D721Med (cell line): ENCODE results near the gene UROD.
"Not testable (repeated sequence)": the region's sequence is repeated elsewhere in the genome, so short reads cannot be mapped to it uniquely, and the experiment has no call there.

ENCODE experiments used
- DNase-seq: peaks from one replicate; pipeline ENCODE4 v3.0.0; 2011; ENCODE audit warnings: low spot score; ENCODE audit not compliant: insufficient read length
- FAIRE-seq: peaks from 2 replicates; lab custom pipeline; 2011; peaks lifted over from hg19 to GRCh38; lab: Jason Lieb, UNC
- TF ChIP-seq, protein P1 (sequence below): IDR thresholded peaks from 2 replicates; pipeline ENCODE4 v1.5.1; 2012; ENCODE audit warnings: mild to moderate bottlenecking, control low read depth; ENCODE audit not compliant: insufficient read depth; ENCODE audit errors: missing control alignments

The UROD gene

DNA sequence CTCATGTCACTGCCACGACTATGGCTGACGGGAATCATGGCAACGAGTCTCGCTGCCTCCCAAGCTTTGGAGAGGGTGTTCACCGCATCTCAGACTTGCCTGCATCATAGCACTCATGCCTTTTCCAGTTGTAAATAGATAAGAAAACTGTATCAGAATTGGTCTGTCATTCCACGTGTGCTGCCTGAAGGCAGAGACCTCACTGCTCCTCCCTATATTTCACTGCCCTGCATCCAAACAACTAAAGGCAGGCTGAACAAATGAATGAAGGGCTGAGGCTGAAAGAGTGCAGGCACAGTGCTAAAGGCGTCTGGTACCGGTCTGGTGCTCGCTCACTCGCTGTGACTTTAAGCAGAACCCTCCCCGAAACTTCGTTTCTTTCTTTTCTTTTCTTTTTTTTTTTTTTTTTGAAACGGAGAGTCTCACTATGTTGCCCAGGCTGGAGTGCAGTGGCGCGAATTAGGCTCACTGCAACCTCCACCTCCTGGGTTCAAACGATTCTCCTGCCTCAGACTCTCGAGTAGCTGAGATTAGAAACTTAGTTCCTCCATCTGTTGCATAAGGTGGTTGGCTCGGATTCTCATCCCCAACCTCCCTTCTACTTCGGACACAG lies 26.2 kb upstream of the UROD start:
- DNase-seq, result no peak
- FAIRE-seq, result no peak
- TF ChIP-seq, protein P1, sequence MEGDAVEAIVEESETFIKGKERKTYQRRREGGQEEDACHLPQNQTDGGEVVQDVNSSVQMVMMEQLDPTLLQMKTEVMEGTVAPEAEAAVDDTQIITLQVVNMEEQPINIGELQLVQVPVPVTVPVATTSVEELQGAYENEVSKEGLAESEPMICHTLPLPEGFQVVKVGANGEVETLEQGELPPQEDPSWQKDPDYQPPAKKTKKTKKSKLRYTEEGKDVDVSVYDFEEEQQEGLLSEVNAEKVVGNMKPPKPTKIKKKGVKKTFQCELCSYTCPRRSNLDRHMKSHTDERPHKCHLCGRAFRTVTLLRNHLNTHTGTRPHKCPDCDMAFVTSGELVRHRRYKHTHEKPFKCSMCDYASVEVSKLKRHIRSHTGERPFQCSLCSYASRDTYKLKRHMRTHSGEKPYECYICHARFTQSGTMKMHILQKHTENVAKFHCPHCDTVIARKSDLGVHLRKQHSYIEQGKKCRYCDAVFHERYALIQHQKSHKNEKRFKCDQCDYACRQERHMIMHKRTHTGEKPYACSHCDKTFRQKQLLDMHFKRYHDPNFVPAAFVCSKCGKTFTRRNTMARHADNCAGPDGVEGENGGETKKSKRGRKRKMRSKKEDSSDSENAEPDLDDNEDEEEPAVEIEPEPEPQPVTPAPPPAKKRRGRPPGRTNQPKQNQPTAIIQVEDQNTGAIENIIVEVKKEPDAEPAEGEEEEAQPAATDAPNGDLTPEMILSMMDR, result no peak

DNA sequence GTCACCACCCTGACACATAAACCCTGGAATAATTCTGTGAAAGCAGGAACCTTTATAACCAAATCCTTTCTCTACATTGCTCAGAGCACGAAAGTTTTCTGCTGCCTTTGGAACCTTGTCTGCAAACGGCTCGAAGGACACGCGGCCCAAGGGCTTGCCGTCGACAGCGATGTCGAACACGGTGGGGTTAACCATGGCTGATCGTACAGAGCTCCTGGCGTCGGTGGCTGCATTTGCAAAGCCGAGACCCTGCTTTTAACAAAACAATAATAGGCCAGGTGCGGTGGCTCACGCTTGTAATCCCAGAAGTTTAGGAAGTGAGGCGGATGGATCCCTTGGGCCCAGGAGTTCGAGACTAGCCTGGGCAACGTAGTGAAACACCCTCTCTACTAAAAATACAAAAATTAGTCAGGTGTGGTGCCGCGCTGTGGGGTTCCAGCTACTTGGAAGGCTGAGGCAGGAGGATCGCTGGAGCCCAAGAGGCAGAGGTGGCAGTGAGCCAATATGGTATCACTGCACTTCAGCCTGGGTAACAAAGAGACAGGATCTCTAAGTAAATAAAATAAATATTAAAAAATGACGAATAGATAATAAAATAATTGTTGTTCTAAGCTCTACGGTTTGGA lies 23.4 kb upstream of the UROD start:
- FAIRE-seq, result no peak
- TF ChIP-seq, protein P1, result no peak
- no peak for DNase-seq

DNA sequence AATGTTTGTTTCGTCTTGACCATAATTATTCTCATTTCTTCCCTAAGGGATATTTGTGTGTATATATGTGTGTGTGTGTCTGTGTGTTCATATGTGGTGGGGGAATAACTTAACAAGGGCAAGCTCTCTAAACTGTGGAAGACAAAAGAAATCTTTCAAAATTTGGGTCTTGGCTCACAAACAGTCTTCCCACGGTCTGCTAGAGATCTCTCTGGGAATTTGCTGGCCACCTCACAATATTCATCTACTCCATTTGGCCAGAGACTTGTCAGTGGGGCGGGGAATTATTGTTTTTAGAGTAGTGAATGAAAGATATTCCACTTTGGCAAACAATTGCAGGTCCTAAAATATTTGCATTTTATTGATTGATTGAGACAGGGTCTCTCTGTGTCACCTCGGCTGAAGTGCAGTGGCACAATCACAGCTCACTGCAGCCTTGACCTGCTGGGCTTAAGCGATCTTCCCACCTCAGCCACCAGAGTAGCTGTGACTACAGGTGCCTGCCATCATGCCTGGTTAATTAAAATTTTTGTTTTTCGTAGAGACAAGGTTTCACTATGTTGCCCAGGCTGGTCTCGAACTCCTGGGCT lies 17.6 kb upstream of the UROD start:
- DNase-seq (no peak), FAIRE-seq (no peak)
- TF ChIP-seq, protein P1, result no peak

DNA sequence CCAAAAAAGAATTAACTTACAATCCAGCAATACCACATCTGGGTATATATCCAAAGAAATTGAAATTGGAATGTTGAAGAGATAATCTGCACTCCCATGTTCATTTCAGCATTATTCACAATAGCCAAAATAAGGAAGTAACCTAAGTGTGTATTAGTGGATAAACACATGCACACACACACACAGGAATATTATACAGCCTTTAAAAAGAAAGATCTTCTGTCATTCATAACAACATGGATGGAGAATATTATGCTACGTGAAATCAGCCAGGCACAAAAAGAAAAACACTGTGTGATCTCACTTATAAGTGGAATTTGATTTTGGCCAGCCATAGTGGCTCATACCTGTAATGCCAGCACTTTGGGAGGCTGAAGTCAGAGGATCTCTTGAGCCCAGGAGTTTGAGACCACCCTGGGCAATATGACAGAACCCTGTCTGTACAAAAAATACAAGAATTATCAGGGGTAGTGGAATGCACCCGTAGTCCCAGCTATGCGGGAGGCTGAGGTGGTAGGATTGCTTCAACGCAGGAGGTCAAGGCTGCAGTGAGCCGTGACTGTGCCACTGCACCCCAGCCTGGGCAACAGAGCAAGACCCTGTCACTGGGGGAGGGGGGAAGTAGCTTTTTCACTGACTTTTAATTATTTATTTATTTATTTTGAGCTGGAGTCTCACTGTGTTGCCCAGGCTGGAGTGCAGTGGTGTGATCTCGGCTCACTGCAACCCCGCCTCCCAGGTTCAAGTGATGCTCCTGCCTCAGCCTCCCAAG lies 16.4 kb upstream of the UROD start:
- TF ChIP-seq, protein P1, result no peak
- no peak for FAIRE-seq
- no peak for DNase-seq

DNA sequence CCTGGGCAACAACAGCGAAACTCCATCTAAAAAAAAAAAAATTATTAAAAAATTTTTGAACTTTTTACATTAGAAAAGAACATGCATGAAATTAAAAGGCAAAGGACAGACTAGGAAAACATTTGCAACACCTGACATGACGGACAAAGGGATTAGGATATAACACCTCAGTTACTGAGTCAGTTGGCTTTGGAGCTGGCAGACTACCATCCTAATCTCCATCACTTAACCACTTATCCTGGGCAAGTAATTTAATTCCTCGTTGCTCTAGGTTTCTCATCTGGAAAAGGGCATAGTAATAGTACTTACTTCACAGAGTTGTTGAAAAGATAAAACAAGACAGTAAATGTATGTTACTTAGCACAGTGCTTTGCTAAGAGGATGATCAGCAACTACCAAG lies 12.8 kb upstream of the UROD start:
- FAIRE-seq, result peak; percentile 84
- TF ChIP-seq, protein P1, result no peak
- peak; percentile 67 for DNase-seq

DNA sequence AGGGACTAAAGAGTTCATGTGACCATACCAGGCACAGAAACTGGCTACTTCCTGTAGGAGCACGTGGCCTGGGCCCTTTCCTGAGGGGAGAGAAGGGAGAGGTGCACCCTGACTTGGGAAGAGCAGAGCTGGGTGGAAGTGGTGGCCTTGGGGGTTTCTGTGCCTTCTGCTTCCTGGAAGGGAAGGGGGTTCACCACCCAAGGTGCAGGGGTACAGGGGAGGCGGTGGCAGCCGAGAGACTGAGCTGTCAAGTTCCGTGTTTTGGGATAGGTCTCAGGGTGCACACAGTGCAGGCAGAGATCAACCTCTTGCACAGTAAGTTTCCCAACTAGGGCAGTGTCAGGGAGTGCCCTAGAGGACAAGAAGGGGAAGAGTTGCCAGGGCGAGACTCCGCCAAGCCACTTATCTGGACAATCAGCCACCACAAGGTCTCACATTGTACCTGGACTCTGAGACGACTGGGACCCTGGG lies 11.0 kb upstream of the UROD start:
- TF ChIP-seq, protein P1, result no peak
- DNase-seq, result no peak
- no peak for FAIRE-seq

- FAIRE-seq, result not testable (repeated sequence)
Measured at GRCh38 chr1:45001576-45001975, 10.5 kb upstream of the UROD start.

More at GRCh38 chr1:45001576-45001975, 10.5 kb upstream of the UROD start:
- DNase-seq, result not testable (repeated sequence)
